ENCODE data around the gene HELZ2.

GRCh38 chr20:63596423-63596822 lies 22.4 kb upstream of the HELZ2 start:
- TF ChIP-seq EZH2 (IDR thresholded peaks at IDR 0.05; ENCODE audit: low read length, unreplicated experiment) (no peak), CTCF (conservative IDR thresholded peaks at IDR 0.05; ENCODE audit: low read depth, low read length) (no peak)

Data from PC-3 (cell line).